Mucosa of descending colon (tissue), 3 donors: ENCODE results near the gene TMEM121. TPM values are rescaled to one million over a fixed set of nuclear protein-coding genes. Genes with fewer than 3 reads are reported as not detected.

Source experiments
- ATAC-seq: fragments of 200-7000 bp; cut with Tn5 transposase; one replicate; pipeline ENCODE4 v1.9.1; 2020; ENCODE audit warnings: mild to moderate bottlenecking, moderate library complexity
- DNase-seq, 3 donors: peaks; one replicate each; pipeline ENCODE4 v3.0.0-alpha.2; 2020
- H3K36me3 ChIP-seq: fragments of 200-600 bp; one replicate; pipeline ENCODE4 v1.8.0; 2021; ENCODE audit warnings: low read depth, mild to moderate bottlenecking
- H3K4me1 ChIP-seq: fragments of 200-600 bp; one replicate; pipeline ENCODE4 v1.8.0; 2021; ENCODE audit warnings: low read depth, mild to moderate bottlenecking
- H3K4me3 ChIP-seq: fragments of 200-600 bp; one replicate; pipeline ENCODE4 v1.8.0; 2021; ENCODE audit warnings: mild to moderate bottlenecking
- H3K9me3 ChIP-seq: fragments of 200-600 bp; one replicate; pipeline ENCODE4 v1.8.0; 2021; ENCODE audit warnings: mild to moderate bottlenecking
- intact Hi-C, 2 donors: fragments of 100-400 bp; cut with DNase I in 1 of 2; cut with micrococcal nuclease in 1 of 2; formaldehyde crosslinking; loops; one replicate each; pipeline versions ENCODE4 v1.11.0 to v1.11.1; 2022; cut with DNase I, micrococcal nuclease
- total RNA-seq, 3 donors: library from RNA; stranded (reverse); fragmentation: NEBNext Ultra II Directional in 2 of 3; extraction: Animal tissue kit (Norgen Biotek cat#: 25700) in 2 of 3; gene quantifications; one replicate each; pipeline versions ENCODE4 v1.2.1 to v1.2.4, GENCODE V29; 2021 to 2023
- TF ChIP-seq, protein P1 (sequence below): fragments of 200-600 bp; IDR thresholded peaks from one replicate; pipeline ENCODE4 v1.8.0; 2022; ENCODE audit warnings: antibody characterized with exemption, mild to moderate bottlenecking
- donor health status: DM: no; HTN: no; CAD: no; lungs with moderate emphysema.
- donor health status: DM: no; HTN: no; CAD: no.
- donor health status: DM: no; HTN: yes; CAD: no.

Gene TMEM121
- total RNA-seq, 3 donors from 2014 or later: 0.38 to 4.0 (median 1.0) TPM

GRCh38 chr14:105500036-105500725 is 26.2 kb upstream of the TMEM121 start:
- Histone ChIP-seq H3K9me3 (no peaks in the 10 kb centered on the region), H3K4me3 (no peak overlapping the region), H3K36me3 (no peaks in the 10 kb centered on the region), H3K4me1 (no peaks in the 10 kb centered on the region)
- intact Hi-C loops: no loop called here
- ATAC-seq: no peak
- peak in 2 of 3 donors; percentile 19 to 42 for DNase-seq
- TF ChIP-seq, protein P1, sequence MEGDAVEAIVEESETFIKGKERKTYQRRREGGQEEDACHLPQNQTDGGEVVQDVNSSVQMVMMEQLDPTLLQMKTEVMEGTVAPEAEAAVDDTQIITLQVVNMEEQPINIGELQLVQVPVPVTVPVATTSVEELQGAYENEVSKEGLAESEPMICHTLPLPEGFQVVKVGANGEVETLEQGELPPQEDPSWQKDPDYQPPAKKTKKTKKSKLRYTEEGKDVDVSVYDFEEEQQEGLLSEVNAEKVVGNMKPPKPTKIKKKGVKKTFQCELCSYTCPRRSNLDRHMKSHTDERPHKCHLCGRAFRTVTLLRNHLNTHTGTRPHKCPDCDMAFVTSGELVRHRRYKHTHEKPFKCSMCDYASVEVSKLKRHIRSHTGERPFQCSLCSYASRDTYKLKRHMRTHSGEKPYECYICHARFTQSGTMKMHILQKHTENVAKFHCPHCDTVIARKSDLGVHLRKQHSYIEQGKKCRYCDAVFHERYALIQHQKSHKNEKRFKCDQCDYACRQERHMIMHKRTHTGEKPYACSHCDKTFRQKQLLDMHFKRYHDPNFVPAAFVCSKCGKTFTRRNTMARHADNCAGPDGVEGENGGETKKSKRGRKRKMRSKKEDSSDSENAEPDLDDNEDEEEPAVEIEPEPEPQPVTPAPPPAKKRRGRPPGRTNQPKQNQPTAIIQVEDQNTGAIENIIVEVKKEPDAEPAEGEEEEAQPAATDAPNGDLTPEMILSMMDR: no peak

DNA sequence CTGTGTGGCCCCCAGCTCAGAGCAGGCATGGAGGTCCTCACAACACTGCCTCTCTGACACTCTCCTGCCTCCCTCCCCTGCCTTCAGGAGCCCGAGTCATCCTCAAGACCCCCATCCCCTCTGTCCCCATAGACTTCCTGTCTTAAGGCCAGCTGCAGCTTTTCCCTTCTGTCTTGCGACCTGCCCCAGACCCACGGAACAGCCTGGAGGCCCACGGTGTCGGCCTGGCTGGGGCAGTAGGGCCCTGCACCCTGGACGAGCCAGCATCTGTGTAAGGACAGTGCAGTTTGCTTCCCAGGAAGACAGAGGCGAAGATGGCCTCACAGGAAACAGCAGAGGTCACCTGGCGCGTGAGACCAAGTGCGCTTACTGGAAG is 25.7 kb upstream of the TMEM121 start:
- H3K9me3 ChIP-seq: no peaks in the 10 kb centered on the region
- no peak for ATAC-seq
- no peaks in the 10 kb centered on the region for H3K36me3 ChIP-seq
- intact Hi-C loops: no loop called here
- no peaks in the 10 kb centered on the region for H3K4me1 ChIP-seq
- H3K4me3 ChIP-seq: no peak overlapping the region
- TF ChIP-seq, protein P1: no peak
- peak in 2 of 3 donors; percentile 11 to 40 for DNase-seq

- no peaks in the 10 kb centered on the region for H3K9me3 ChIP-seq
- H3K4me1 ChIP-seq: no peaks in the 10 kb centered on the region
- TF ChIP-seq, protein P1: no peak
- no peak overlapping the region for H3K4me3 ChIP-seq
- peak in 1 of 3 donors; percentile 34 for DNase-seq
- no peaks in the 10 kb centered on the region for H3K36me3 ChIP-seq
- no peak for ATAC-seq
- intact Hi-C loops: no loop called here
Observed at GRCh38 chr14:105501504-105502291, 24.7 kb upstream of the TMEM121 start.

GRCh38 chr14:105502446-105503295 is 23.7 kb upstream of the TMEM121 start:
- Histone ChIP-seq H3K4me1 (no peaks in the 10 kb centered on the region), H3K36me3 (no peaks in the 10 kb centered on the region), H3K9me3 (no peaks in the 10 kb centered on the region), H3K4me3 (no peak overlapping the region)
- DNase-seq (peak in 2 of 3 donors; percentile 12 to 33), ATAC-seq (peak; percentile 3)
- TF ChIP-seq, protein P1: no peak
- intact Hi-C loops: no loop called here

GRCh38 chr14:105503296-105503640 is 23.1 kb upstream of the TMEM121 start:
- intact Hi-C loops: no loop called here
- no peak for ATAC-seq
- H3K9me3 ChIP-seq: no peaks in the 10 kb centered on the region
- TF ChIP-seq, protein P1: no peak
- peak in 1 of 3 donors; percentile 47 for DNase-seq
- no peaks in the 10 kb centered on the region for H3K4me1 ChIP-seq
- no peak overlapping the region for H3K4me3 ChIP-seq
- H3K36me3 ChIP-seq: no peaks in the 10 kb centered on the region
